BLaER1 treated with 17β-estradiol and CSF1 and Interleukin-3, amounts not matched to agents 10 nM and 100 nM (cell line): ENCODE results near the gene ERLEC1.

Source experiments
- H3K27ac ChIP-seq, 11 experiments: shearing (Covaris generic); formaldehyde crosslinking; 2 replicates each; pipeline ENCODE4 v1.8.1; 2022
- H3K27me3 ChIP-seq, 11 experiments: shearing (Covaris generic); formaldehyde crosslinking; 2 replicates each; pipeline ENCODE4 v1.8.1; 2022
- H3K36me3 ChIP-seq, 11 experiments: shearing (Covaris generic); formaldehyde crosslinking; 2 replicates each; pipeline ENCODE4 v1.8.1; 2022
- H3K4me1 ChIP-seq, 10 experiments: shearing (Covaris generic); formaldehyde crosslinking; 2 replicates each; pipeline ENCODE4 v1.8.1; 2022
- H3K4me2 ChIP-seq, 11 experiments: shearing (Covaris generic); formaldehyde crosslinking; 2 replicates each; pipeline ENCODE4 v1.8.1; 2022
- H3K4me3 ChIP-seq, 10 experiments: shearing (Covaris generic); formaldehyde crosslinking; 2 replicates each; pipeline ENCODE4 v1.8.1; 2022
- H3K9ac ChIP-seq, 11 experiments: shearing (Covaris generic); formaldehyde crosslinking; 2 replicates each; pipeline ENCODE4 v1.8.1; 2022
- H3K9me3 ChIP-seq, 11 experiments: shearing (Covaris generic); formaldehyde crosslinking; replicated peaks in 1 of 11; 2 replicates each; pipeline ENCODE4 v1.8.1; 2022
- H4K20me1 ChIP-seq, 11 experiments: shearing (Covaris generic); formaldehyde crosslinking; 2 replicates each; pipeline ENCODE4 v1.8.1; 2022
- Cebpa-rat ChIP-seq, 11 experiments: shearing (Covaris generic); IDR thresholded peaks; 2 replicates each; pipeline ENCODE4 v1.8.1; 2022

ERLEC1 gene

GRCh38 chr2:53787614-53788289, 908 bp downstream of the ERLEC1 start:
- TF ChIP-seq Cebpa-rat (IDR thresholded peaks at IDR 0.05): no peak
- Histone ChIP-seq H3K4me1 (peaks cover 23 to 46% (median 34%) of the 10 kb centered on the region in 10 experiments), H3K4me3 (peak overlapping the region; percentile 84 to 99 (median 89)), H4K20me1 (peaks cover 0 to 46% (median 11%) of the 10 kb centered on the region in 11 experiments; a peak in 10 of 22 replicates), H3K4me2 (peak overlapping the region; percentile 78 to 98 (median 91)), H3K27me3 (no peaks in the 10 kb centered on the region), H3K27ac (peak overlapping the region; percentile 64 to 97 (median 90); a peak in 21 of 22 replicates), H3K36me3 (peaks cover 0 to 10% (median 5%) of the 10 kb centered on the region in 11 experiments; a peak in 15 of 22 replicates), H3K9ac (peak overlapping the region; percentile 83 to 99 (median 91)), H3K9me3 (no peaks in the 10 kb centered on the region)

GRCh38 chr2:53793261-53793660, 6.4 kb downstream of the ERLEC1 start:
- no peak for TF ChIP-seq Cebpa-rat (IDR thresholded peaks at IDR 0.05)
- no peaks in the 10 kb centered on the region for H3K27me3 ChIP-seq

GRCh38 chr2:53793821-53794220, 7.0 kb downstream of the ERLEC1 start:
- Histone ChIP-seq H4K20me1 (peaks cover 0 to 26% (median 8%) of the 10 kb centered on the region in 11 experiments; a peak in 9 of 22 replicates), H3K27ac (no peak overlapping the region), H3K9me3 (no peaks in the 10 kb centered on the region), H3K9ac (no peak overlapping the region), H3K36me3 (peaks cover 43 to 56% (median 50%) of the 10 kb centered on the region in 11 experiments), H3K4me3 (no peak overlapping the region), H3K4me2 (no peak overlapping the region), H3K27me3 (no peaks in the 10 kb centered on the region), H3K4me1 (peaks cover 0 to 16% (median 3%) of the 10 kb centered on the region in 10 experiments; a peak in 13 of 20 replicates)
- TF ChIP-seq Cebpa-rat (IDR thresholded peaks at IDR 0.05): no peak

More at GRCh38 chr2:53793261-53793660, 6.4 kb downstream of the ERLEC1 start:
- Histone ChIP-seq H3K27ac (no peak overlapping the region), H3K9ac (no peak overlapping the region), H3K4me1 (peaks cover 3 to 21% (median 9%) of the 10 kb centered on the region in 10 experiments), H3K36me3 (peaks cover 38 to 51% (median 45%) of the 10 kb centered on the region in 11 experiments), H3K4me3 (no peak overlapping the region), H3K9me3 (no peaks in the 10 kb centered on the region), H4K20me1 (peaks cover 0 to 29% (median 11%) of the 10 kb centered on the region in 11 experiments; a peak in 9 of 22 replicates), H3K4me2 (no peak overlapping the region)

GRCh38 chr2:53801547-53801946, 14.7 kb downstream of the ERLEC1 start:
- Histone ChIP-seq H3K4me3 (no peak overlapping the region), H3K9ac (no peak overlapping the region), H3K27me3 (no peaks in the 10 kb centered on the region), H3K36me3 (peaks cover 82 to 100% (median 95%) of the 10 kb centered on the region in 11 experiments), H4K20me1 (no peaks in the 10 kb centered on the region; a peak in 1 of 22 replicates), H3K27ac (no peak overlapping the region), H3K4me1 (peaks cover 0 to 16% (median 0%) of the 10 kb centered on the region in 10 experiments; a peak in 7 of 20 replicates), H3K4me2 (no peak overlapping the region), H3K9me3 (no peaks in the 10 kb centered on the region)
- TF ChIP-seq Cebpa-rat (IDR thresholded peaks at IDR 0.05): no peak

- no peaks in the 10 kb centered on the region for H3K9me3 ChIP-seq
- TF ChIP-seq Cebpa-rat (IDR thresholded peaks at IDR 0.05): no peak
Observed at GRCh38 chr2:53802617-53803151, 15.8 kb downstream of the ERLEC1 start.

GRCh38 chr2:53811601-53812000, 24.8 kb downstream of the ERLEC1 start:
- Histone ChIP-seq H3K9me3 (no peaks in the 10 kb centered on the region), H3K36me3 (peaks cover 93 to 100% (median 97%) of the 10 kb centered on the region in 11 experiments), H3K4me3 (no peak overlapping the region), H3K27ac (no peak overlapping the region), H3K27me3 (no peaks in the 10 kb centered on the region), H3K4me1 (no peaks in the 10 kb centered on the region), H4K20me1 (no peaks in the 10 kb centered on the region), H3K9ac (no peak overlapping the region), H3K4me2 (no peak overlapping the region)
- no peak for TF ChIP-seq Cebpa-rat (IDR thresholded peaks at IDR 0.05)

More at GRCh38 chr2:53802617-53803151, 15.8 kb downstream of the ERLEC1 start:
- peak overlapping the region in 1 of 11 experiments; percentile 39; a peak in 3 of 22 replicates for H3K4me2 ChIP-seq
- H3K4me1 ChIP-seq: peaks cover 0 to 16% (median 0%) of the 10 kb centered on the region in 10 experiments; a peak in 7 of 20 replicates
- no peaks in the 10 kb centered on the region for H3K27me3 ChIP-seq
- no peak overlapping the region for H3K4me3 ChIP-seq
- H3K36me3 ChIP-seq: peaks cover 83 to 100% (median 95%) of the 10 kb centered on the region in 11 experiments
- no peaks in the 10 kb centered on the region; a peak in 1 of 22 replicates for H4K20me1 ChIP-seq
- H3K9ac ChIP-seq: no peak overlapping the region
- no peak overlapping the region for H3K27ac ChIP-seq

GRCh38 chr2:53813151-53813550, 26.3 kb downstream of the ERLEC1 start:
- TF ChIP-seq Cebpa-rat (IDR thresholded peaks at IDR 0.05): no peak
- Histone ChIP-seq H3K4me2 (no peak overlapping the region), H3K9me3 (no peaks in the 10 kb centered on the region), H3K36me3 (peaks cover 85 to 100% (median 97%) of the 10 kb centered on the region in 11 experiments), H3K27me3 (no peaks in the 10 kb centered on the region), H4K20me1 (no peaks in the 10 kb centered on the region), H3K4me3 (no peak overlapping the region), H3K27ac (no peak overlapping the region), H3K9ac (no peak overlapping the region), H3K4me1 (no peaks in the 10 kb centered on the region)

- peaks cover 48 to 75% (median 61%) of the 10 kb centered on the region in 11 experiments for H3K36me3 ChIP-seq
Observed at GRCh38 chr2:53818854-53819435, 32.1 kb downstream of the ERLEC1 start.

GRCh38 chr2:53819634-53820033, 32.8 kb downstream of the ERLEC1 start:
- Histone ChIP-seq H3K36me3 (peaks cover 44 to 72% (median 54%) of the 10 kb centered on the region in 11 experiments), H3K27ac (no peak overlapping the region), H3K4me3 (no peak overlapping the region), H3K4me1 (peaks cover 0 to 6% (median 0%) of the 10 kb centered on the region in 10 experiments; a peak in 3 of 20 replicates), H3K9ac (no peak overlapping the region), H3K27me3 (no peaks in the 10 kb centered on the region), H3K9me3 (no peaks in the 10 kb centered on the region), H4K20me1 (no peaks in the 10 kb centered on the region), H3K4me2 (no peak overlapping the region)
- TF ChIP-seq Cebpa-rat (IDR thresholded peaks at IDR 0.05): no peak

More at GRCh38 chr2:53818854-53819435, 32.1 kb downstream of the ERLEC1 start:
- Histone ChIP-seq H3K4me1 (peaks cover 0 to 6% (median 0%) of the 10 kb centered on the region in 10 experiments; a peak in 3 of 20 replicates), H3K27ac (no peak overlapping the region), H3K4me2 (no peak overlapping the region), H3K27me3 (no peaks in the 10 kb centered on the region), H4K20me1 (no peaks in the 10 kb centered on the region), H3K9me3 (no peaks in the 10 kb centered on the region), H3K9ac (no peak overlapping the region), H3K4me3 (no peak overlapping the region)
- TF ChIP-seq Cebpa-rat (IDR thresholded peaks at IDR 0.05): no peak
